Activated T-helper 2 cell treated with anti-CD3 and anti-CD28 coated beads, Interferon-gamma antibody, Interleukin-2, Interleukin-4, amounts not matched to agents 10 μg/mL and 5 μg/mL and 100 μg/mL, durations not matched to agents 14 hours and 24 hours and 36 hours (primary cell): ENCODE measurements around the gene DDX17. TPM values are rescaled to one million over a fixed set of nuclear protein-coding genes. Genes with fewer than 3 reads are reported as not detected.

Source experiments
- DNase-seq: peaks from one replicate; pipeline ENCODE4 v3.0.0; 2021; ENCODE audit warnings: low spot score
- H3K27ac Mint-ChIP-seq: one replicate; pipeline ENCODE4 v1.8.0; 2021; ENCODE audit warnings: mixed read lengths
- H3K27me3 Mint-ChIP-seq: one replicate; pipeline ENCODE4 v1.8.0; 2021; ENCODE audit warnings: low read depth, mixed read lengths
- H3K36me3 Mint-ChIP-seq: one replicate; pipeline ENCODE4 v1.8.0; 2021; ENCODE audit warnings: low read depth, mixed read lengths
- H3K4me1 Mint-ChIP-seq: one replicate; pipeline ENCODE4 v1.8.0; 2021; ENCODE audit warnings: low read depth, mixed read lengths
- H3K4me3 Mint-ChIP-seq: one replicate; pipeline ENCODE4 v1.8.0; 2021; ENCODE audit warnings: low read depth, mild to moderate bottlenecking, moderate library complexity, mixed read lengths
- H3K9me3 Mint-ChIP-seq: one replicate; pipeline ENCODE4 v1.8.0; 2021; ENCODE audit warnings: mixed read lengths
- intact Hi-C: fragments of 100-400 bp; cut with micrococcal nuclease; formaldehyde crosslinking; loops from one replicate; pipeline ENCODE4 v1.15.1; 2023
- total RNA-seq: library from RNA; stranded (reverse); gene quantifications from 2 replicates; pipeline ENCODE4 v1.2.3, GENCODE V29; 2022

Gene DDX17
- total RNA-seq, 1 donor from 2014 or later: 378 TPM

DNA sequence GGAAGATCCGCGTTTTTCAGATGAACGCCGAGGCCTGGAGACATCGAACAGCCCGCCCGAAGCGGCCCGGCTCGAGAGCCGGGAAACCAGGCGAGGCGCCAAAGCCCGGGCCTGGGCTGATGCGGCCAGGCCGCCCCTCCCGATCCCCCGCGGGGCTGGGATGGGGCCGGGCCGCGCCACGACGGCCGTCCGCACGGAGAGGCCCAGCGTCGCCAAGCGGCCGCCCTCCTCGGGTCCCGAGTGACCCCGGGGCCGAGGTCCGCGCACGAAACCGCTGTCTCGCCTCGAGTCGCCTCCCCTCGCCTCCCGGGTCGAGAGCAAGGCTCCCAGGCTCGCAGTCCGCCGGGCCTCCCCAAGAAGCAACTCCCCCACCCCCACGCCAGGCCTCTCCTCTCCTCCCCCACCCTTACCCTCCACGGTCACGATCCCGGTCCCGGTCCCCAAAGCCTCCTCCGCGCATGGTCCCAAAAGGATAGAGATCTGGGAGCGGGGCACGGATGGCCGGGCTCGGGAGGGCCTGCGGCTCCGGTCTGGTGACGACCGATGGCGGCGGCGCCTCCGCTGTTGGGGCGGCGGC, 482 bp downstream of the DDX17 start:
- no peak for DNase-seq
- Mint-ChIP-seq H3K27me3 (no peaks in the 10 kb centered on the region), H3K4me3 (peak overlapping the region; percentile 99), H3K36me3 (peaks cover 54% of the 10 kb centered on the region), H3K9me3 (no peaks in the 10 kb centered on the region), H3K27ac (peak overlapping the region; percentile 100), H3K4me1 (peaks cover 41% of the 10 kb centered on the region)
- intact Hi-C loops: loop anchor here (1.0 to 5.0 kb wide), 4 partner anchors 15 to 202 kb away; partner anchors contain the start of genes DMC1 and GTPBP1

DNA sequence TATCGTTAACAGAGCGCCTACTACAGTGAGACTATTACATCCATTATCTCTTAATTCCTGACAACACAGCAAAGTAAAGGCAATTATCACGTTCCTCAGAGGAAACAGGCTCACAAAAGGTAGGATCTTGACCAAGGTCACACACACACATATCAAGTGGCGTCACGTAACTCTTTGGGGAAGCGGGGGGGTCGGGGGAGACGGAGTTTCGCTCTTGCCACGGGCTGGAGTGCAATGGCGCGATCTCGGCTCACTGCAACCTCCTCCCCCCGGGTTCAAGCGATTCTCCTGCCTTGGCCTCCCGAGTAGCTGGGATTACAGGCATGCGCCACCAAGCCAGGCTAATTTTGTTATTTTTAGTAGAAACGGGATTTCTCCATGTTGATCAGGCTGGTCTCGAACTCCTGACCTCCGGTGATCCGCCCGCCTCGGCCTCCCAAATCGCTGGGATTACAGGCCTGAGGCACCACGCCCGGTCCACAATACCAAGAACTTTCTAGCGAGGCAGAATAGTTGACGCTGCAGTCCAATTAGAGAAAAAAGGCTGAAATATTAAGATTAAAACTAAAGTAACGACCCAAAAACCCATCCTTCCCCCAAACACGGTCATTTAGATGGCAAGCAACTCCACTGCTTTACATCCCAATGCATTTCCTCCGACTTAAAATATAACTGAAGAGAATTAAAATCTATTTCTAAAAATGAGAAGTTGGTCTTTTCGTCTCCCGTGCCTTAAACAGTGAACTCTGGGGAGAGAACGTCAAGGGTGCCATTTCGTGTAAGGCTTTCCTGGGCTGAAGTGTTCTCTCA, 1.2 kb downstream of the DDX17 start:
- intact Hi-C loops: loop anchor here (5.0 kb wide), 2 partner anchors 108 to 202 kb away; partner anchors contain the start of gene GTPBP1
- Mint-ChIP-seq H3K4me3 (peak overlapping the region; percentile 97), H3K27me3 (no peaks in the 10 kb centered on the region), H3K9me3 (no peaks in the 10 kb centered on the region), H3K36me3 (peaks cover 58% of the 10 kb centered on the region), H3K27ac (peak overlapping the region; percentile 97), H3K4me1 (peaks cover 41% of the 10 kb centered on the region)
- peak; percentile 52 for DNase-seq

DNA sequence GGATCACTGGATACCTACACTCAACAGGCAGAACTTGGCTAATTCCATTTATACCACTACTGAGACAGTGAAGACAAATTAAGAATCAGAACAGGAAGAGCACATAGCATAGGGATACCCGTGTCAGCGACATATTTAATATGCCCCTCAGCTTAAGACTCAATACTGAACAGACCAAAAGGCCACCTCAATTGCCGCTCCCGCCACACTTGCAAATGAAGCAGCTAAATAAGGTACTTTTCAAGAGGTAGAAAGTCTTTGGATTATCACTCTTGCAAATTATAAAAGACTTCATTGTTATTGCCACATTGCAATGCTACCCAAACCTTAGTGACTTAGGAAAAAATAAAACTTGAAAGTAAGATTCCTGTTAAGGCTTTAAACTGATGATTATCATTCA, 3.1 kb downstream of the DDX17 start:
- Mint-ChIP-seq H3K27ac (peak overlapping the region; percentile 76), H3K4me3 (peak overlapping the region; percentile 97), H3K36me3 (peaks cover 77% of the 10 kb centered on the region), H3K9me3 (no peaks in the 10 kb centered on the region), H3K27me3 (no peaks in the 10 kb centered on the region), H3K4me1 (peaks cover 51% of the 10 kb centered on the region)
- intact Hi-C loops: no loop called here
- DNase-seq: no peak

DNA sequence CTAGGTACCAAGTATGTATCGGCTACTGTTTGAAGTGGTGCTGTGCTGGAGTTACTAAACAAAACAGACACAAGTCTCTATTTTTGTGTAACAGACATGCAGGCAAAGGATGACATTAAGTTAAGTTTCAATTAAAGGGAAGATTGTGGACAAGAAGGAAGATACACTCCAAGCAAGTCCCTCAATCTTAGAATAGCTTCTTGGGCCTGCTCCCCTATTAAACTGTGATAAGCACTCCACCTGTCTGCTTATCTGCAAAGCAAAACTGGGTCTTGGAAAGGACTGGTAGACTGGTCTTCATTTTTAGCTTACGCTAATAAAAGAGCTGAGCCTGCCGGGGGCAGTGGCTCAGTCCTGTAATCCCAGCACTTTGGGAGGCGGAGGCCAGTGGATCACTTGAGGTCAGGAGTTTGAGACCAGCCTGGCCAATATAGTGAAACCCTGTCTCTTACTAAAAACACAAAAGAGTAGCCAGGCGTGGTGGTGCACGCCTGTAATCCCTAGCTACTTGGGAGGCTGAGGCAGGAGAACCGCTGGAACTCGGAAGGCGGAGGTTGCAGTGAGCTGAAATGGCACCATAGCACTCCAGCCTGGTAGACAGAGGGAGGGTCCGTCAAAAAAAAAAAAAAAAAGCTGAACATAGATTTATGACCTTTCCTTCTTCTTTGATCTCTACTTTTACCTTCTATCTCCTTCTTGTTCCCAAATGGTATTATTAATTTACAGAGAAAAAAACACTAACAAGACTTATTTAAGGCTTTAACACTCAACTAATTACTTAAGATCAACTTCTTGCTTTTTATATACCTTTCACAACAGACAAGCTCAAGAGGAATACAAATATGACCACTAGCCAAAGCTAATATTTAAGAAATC, 4.1 kb downstream of the DDX17 start:
- no peaks in the 10 kb centered on the region for H3K9me3 Mint-ChIP-seq
- H3K36me3 Mint-ChIP-seq: peaks cover 83% of the 10 kb centered on the region
- peak overlapping the region; percentile 76 for H3K27ac Mint-ChIP-seq
- no peaks in the 10 kb centered on the region for H3K27me3 Mint-ChIP-seq
- peaks cover 56% of the 10 kb centered on the region for H3K4me1 Mint-ChIP-seq
- peak overlapping the region; percentile 97 for H3K4me3 Mint-ChIP-seq
- DNase-seq: no peak
- intact Hi-C loops: no loop called here

DNA sequence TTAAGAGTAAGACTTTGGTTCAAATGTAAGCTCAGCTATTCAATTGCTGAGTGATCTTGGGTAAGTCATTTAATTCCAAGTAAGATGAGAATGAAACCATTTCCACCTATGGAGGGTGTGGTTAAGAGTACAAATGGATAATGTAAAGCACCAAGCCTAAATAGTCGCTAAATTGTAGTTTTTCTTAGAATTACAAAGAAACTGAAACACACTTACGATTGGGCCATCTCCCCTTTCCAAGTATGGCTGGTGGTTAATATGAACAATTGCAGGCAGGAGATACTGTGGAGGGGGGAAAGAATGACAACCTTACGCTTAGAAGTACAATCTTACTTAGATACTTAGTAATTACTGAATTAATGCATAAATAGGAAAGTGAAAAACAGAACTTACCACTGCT, 8.2 kb downstream of the DDX17 start:
- no peaks in the 10 kb centered on the region for H3K27me3 Mint-ChIP-seq
- no peaks in the 10 kb centered on the region for H3K9me3 Mint-ChIP-seq
- no peak for DNase-seq
- H3K4me3 Mint-ChIP-seq: no peak overlapping the region
- H3K4me1 Mint-ChIP-seq: peaks cover 52% of the 10 kb centered on the region
- H3K36me3 Mint-ChIP-seq: peaks cover 88% of the 10 kb centered on the region
- no peak overlapping the region for H3K27ac Mint-ChIP-seq
- intact Hi-C loops: no loop called here

DNA sequence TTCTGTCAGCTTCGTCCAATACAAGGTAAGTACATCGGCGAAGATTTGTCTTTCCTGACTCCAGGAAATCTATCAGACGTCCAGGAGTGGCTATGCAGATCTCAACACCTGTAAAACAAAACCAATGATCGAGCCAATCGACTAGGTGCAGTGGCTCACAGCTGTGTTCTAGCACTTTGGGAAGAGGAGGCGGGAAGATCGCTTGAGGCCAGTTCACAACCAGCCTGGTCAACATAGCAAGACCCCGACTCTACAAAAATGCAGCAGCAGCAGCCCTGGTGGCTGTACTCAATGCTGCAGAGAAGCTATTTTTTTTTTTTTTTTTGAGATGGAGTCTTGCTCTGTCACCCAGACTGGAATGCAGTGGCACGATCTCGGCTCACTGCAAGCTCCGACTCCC, 11.2 kb downstream of the DDX17 start:
- intact Hi-C loops: no loop called here
- Mint-ChIP-seq H3K4me1 (peaks cover 47% of the 10 kb centered on the region), H3K36me3 (peaks cover 86% of the 10 kb centered on the region), H3K27ac (peak overlapping the region; percentile 12), H3K4me3 (no peak overlapping the region), H3K9me3 (no peaks in the 10 kb centered on the region), H3K27me3 (no peaks in the 10 kb centered on the region)
- no peak for DNase-seq

DNA sequence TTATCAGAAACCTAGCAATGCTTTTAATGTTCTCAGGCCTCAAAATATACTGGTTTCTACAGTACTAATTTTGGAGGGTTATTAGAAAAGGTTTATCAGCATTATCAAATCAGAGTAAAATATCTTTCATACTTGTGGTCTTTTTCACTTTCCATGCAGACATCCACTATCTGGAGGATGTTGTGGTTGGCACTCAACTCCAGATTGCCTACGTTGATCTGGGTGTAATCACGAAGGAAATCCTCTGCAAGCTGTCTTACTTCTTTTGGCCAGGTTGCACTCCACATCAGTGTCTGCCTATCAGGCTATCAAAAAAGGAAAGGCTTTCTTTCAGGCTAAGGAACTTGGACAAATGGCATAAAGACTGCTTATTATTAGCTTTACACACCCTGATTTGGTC, 11.6 kb downstream of the DDX17 start:
- peaks cover 46% of the 10 kb centered on the region for H3K4me1 Mint-ChIP-seq
- intact Hi-C loops: no loop called here
- no peaks in the 10 kb centered on the region for H3K9me3 Mint-ChIP-seq
- no peaks in the 10 kb centered on the region for H3K27me3 Mint-ChIP-seq
- DNase-seq: no peak
- peaks cover 86% of the 10 kb centered on the region for H3K36me3 Mint-ChIP-seq
- H3K27ac Mint-ChIP-seq: peak overlapping the region; percentile 12
- H3K4me3 Mint-ChIP-seq: no peak overlapping the region

DNA sequence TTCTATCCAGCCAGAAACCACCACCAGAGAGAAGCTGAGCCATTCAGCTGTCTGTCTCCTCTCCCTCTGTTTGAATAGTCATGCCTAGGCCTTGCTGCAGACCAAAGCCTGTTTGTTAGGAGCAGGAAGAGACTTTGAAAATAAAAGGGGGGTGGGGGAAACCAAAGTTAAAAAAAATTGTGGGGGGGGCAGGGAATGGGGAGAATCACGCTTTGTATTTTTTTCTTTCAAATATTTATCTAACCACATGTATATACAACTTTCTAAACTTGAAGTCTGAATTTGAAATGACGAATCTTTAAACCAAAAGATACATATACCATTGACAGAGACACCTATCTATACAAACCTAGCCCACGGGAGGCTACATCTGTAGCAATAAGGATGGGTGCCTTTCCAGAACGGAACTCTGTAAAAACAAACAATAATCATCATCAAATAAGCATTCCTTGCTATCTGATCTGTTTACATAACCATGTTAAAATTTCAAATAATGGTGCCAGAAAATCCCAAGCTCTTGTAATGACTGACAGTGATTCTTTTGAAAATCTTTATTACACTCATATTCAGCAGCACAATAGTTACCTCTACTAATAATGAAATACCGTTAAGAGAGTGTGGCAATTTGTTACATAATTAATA, 14.3 kb downstream of the DDX17 start:
- intact Hi-C loops: no loop called here

DNA sequence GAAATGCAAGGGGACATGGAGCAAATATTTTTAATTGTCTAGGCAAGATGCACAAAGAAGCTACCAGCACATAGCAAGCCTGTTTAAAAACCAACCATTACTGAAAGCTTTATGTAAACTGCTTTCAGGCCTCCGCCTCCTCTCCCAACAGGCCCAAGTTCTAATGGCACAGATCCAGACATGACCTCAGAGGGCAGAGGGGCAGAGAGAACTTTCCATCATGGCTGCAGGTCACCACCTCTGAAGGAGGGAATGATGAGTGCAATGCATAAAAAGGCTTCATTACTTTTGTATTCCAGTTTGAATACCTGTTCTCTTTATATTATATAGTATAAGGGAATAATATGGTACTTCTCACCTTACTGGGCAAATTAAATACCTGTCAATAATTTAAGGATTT, 15.2 kb downstream of the DDX17 start:
- no peak for DNase-seq
- H3K9me3 Mint-ChIP-seq: no peaks in the 10 kb centered on the region
- peaks cover 91% of the 10 kb centered on the region for H3K36me3 Mint-ChIP-seq
- H3K27ac Mint-ChIP-seq: peak overlapping the region; percentile 51
- H3K4me3 Mint-ChIP-seq: no peak overlapping the region
- intact Hi-C loops: loop anchor here (1.0 kb wide), 1 partner anchor 15 kb away; the partner anchor contains the start of gene DDX17
- peaks cover 43% of the 10 kb centered on the region for H3K4me1 Mint-ChIP-seq
- H3K27me3 Mint-ChIP-seq: no peaks in the 10 kb centered on the region

More for the DNA sequence above, 14.3 kb downstream of the DDX17 start:
- DNase-seq: no peak
- Mint-ChIP-seq H3K27ac (no peak overlapping the region), H3K4me1 (peaks cover 43% of the 10 kb centered on the region), H3K36me3 (peaks cover 90% of the 10 kb centered on the region), H3K4me3 (no peak overlapping the region), H3K27me3 (no peaks in the 10 kb centered on the region), H3K9me3 (no peaks in the 10 kb centered on the region)

DNA sequence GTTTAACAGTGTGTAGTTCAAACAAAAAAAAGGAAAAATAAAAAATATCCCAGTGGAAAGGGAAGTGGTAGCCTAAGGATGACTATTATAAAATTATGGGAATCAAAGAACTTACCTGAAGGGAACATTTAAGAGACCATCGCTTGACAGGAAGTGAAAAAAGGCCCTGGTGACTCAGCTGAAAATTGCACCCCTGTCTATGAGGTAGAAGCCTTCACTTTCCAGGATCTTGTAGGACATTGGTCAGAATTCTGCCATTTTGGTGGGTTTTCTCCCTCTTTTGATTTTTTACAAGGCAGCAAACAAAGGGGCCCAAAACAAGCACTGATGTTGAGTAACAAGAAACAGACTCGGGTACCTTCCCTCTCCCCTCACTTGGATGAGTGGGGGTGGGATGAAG, 15.6 kb downstream of the DDX17 start:
- no peak for DNase-seq
- Mint-ChIP-seq H3K27me3 (no peaks in the 10 kb centered on the region), H3K4me1 (peaks cover 42% of the 10 kb centered on the region), H3K27ac (peak overlapping the region; percentile 51), H3K36me3 (peaks cover 91% of the 10 kb centered on the region), H3K9me3 (no peaks in the 10 kb centered on the region), H3K4me3 (no peak overlapping the region)
- intact Hi-C loops: loop anchor here (1.0 kb wide), 1 partner anchor 16 kb away; the partner anchor contains the start of gene DDX17

DNA sequence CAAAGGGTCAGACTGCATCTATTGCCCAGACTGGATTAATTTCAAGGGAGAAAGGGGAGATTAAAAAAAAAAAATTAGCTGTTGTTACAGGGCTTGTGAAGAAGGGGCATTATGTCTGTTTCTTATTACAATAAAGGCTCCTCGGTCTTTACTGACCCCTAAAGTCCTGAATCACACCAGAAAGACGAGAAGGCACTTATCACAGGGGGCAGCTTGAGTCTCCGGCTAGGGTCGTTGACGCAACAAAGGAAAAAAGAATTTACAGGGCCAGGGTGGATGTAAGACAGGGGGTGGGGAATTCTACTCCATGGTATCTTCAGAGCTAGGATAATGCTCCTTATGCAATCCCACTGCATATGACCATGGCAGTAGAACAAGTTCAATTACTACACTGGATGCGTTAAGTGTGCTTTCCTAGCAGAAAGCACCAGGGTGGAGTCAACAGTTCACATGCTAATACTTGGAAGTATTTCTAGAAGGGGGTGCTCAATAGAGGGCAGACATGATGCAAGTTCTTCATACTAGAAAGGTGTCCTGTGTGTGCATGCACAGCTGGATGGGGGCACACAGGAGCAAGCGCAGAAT, 16.5 kb downstream of the DDX17 start:
- no peaks in the 10 kb centered on the region for H3K27me3 Mint-ChIP-seq
- no peak overlapping the region for H3K4me3 Mint-ChIP-seq
- H3K36me3 Mint-ChIP-seq: peaks cover 90% of the 10 kb centered on the region
- intact Hi-C loops: loop anchor here (1.0 kb wide), 1 partner anchor 17 kb away; the partner anchor contains the start of gene DDX17
- H3K27ac Mint-ChIP-seq: peak overlapping the region; percentile 9
- peaks cover 41% of the 10 kb centered on the region for H3K4me1 Mint-ChIP-seq
- no peaks in the 10 kb centered on the region for H3K9me3 Mint-ChIP-seq
- no peak for DNase-seq

DNA sequence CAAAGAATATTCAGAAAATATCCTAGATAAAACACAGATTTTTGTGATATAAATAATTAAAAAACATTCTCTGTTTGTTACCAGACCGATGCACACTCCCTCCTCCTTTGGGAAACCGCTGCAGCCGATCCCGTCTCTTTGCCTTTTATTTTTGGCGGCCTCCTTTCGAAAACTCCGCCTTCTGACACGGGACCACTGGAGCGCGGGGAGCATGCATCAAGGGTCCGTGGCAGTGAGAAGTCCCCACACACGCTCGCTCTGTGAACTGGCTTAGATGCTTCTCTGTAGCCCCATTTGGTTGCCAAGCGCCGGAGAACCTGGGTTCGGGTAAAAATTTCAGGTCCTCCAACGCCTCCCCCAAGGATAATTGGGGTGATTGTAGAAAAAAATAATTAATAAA, 17.0 kb downstream of the DDX17 start:
- H3K27ac Mint-ChIP-seq: no peak overlapping the region
- peaks cover 37% of the 10 kb centered on the region for H3K4me1 Mint-ChIP-seq
- no peak for DNase-seq
- H3K36me3 Mint-ChIP-seq: peaks cover 90% of the 10 kb centered on the region
- H3K4me3 Mint-ChIP-seq: no peak overlapping the region
- no peaks in the 10 kb centered on the region for H3K9me3 Mint-ChIP-seq
- intact Hi-C loops: no loop called here
- H3K27me3 Mint-ChIP-seq: no peaks in the 10 kb centered on the region
